TTC549 (cell line): Measurements from ENCODE around the gene PDZD8.

Experiments used
- FAIRE-seq: peaks from 2 replicates; lab custom pipeline; 2012; peaks lifted over from hg19 to GRCh38; lab: Jason Lieb, UNC

PDZD8 gene

GRCh38 chr10:117390420-117390819 lies 15.2 kb upstream of the PDZD8 start:
- FAIRE-seq, result no peak

- FAIRE-seq, result no peak
These were observed 11.6 kb upstream of the PDZD8 start for GRCh38 chr10:117386805-117387204.

- no peak for FAIRE-seq
These were observed 7.6 kb upstream of the PDZD8 start for GRCh38 chr10:117382861-117383260.

GRCh38 chr10:117374506-117375359 lies 507 bp downstream of the PDZD8 start:
- FAIRE-seq, result no peak

- FAIRE-seq, result no peak
These were observed 1.3 kb downstream of the PDZD8 start for GRCh38 chr10:117373823-117374505.

- FAIRE-seq, result no peak
These were observed 5.0 kb downstream of the PDZD8 start for GRCh38 chr10:117370205-117370604.

- FAIRE-seq, result no peak
These were observed 7.5 kb downstream of the PDZD8 start for GRCh38 chr10:117367718-117368117.

- no peak for FAIRE-seq
These were observed 8.5 kb downstream of the PDZD8 start for GRCh38 chr10:117366741-117367140.

- FAIRE-seq, result no peak
These were observed 9.6 kb downstream of the PDZD8 start for GRCh38 chr10:117365612-117366011.

GRCh38 chr10:117364110-117364960 lies 10.9 kb downstream of the PDZD8 start:
- FAIRE-seq, result no peak

- no peak for FAIRE-seq
These were observed 12.2 kb downstream of the PDZD8 start for GRCh38 chr10:117363028-117363427.

GRCh38 chr10:117362313-117362712 lies 12.9 kb downstream of the PDZD8 start:
- no peak for FAIRE-seq

- FAIRE-seq, result no peak
These were observed 14.1 kb downstream of the PDZD8 start for GRCh38 chr10:117360994-117361667.

- FAIRE-seq, result no peak
These were observed 15.2 kb downstream of the PDZD8 start for GRCh38 chr10:117360016-117360415.

GRCh38 chr10:117355072-117355471 lies 20.2 kb downstream of the PDZD8 start:
- no peak for FAIRE-seq

- no peak for FAIRE-seq
These were observed 21.6 kb downstream of the PDZD8 start for GRCh38 chr10:117353684-117354083.

GRCh38 chr10:117352724-117353123 lies 22.5 kb downstream of the PDZD8 start:
- no peak for FAIRE-seq

- no peak for FAIRE-seq
These were observed 23.2 kb downstream of the PDZD8 start for GRCh38 chr10:117351996-117352395.

GRCh38 chr10:117351558-117351957 lies 23.7 kb downstream of the PDZD8 start:
- FAIRE-seq, result no peak

- no peak for FAIRE-seq
These were observed 24.3 kb downstream of the PDZD8 start for GRCh38 chr10:117350909-117351308.

- FAIRE-seq, result no peak
These were observed 27.0 kb downstream of the PDZD8 start for GRCh38 chr10:117348236-117348635.

- FAIRE-seq, result no peak
These were observed 28.7 kb downstream of the PDZD8 start for GRCh38 chr10:117346574-117346973.
